H7 (cell line): ENCODE results near the gene DGKI. TPM values are rescaled to one million over a fixed set of nuclear protein-coding genes. Genes with fewer than 3 reads are reported as not detected.
A peak's percentile ranks its signal among the peaks of the same experiment; 100 is the strongest.

Experiments used
- DNase-seq: peaks from one replicate; pipeline ENCODE4 v3.0.0; 2012
- H3K27me3 ChIP-seq: 2 replicates; pipeline ENCODE4 v1.6.0; 2011; ENCODE audit warnings: mild to moderate bottlenecking, low read length; ENCODE audit not compliant: control insufficient read depth, insufficient read depth
- H3K36me3 ChIP-seq: replicated peaks from 2 replicates; pipeline ENCODE4 v1.5.1; 2011; ENCODE audit warnings: low read length; ENCODE audit not compliant: control insufficient read depth, insufficient read depth
- H3K4me3 ChIP-seq: 2 replicates; pipeline ENCODE4 v1.5.1; 2011; ENCODE audit warnings: low read depth, mild to moderate bottlenecking, control low read depth, low read length, moderate library complexity; ENCODE audit not compliant: insufficient read depth
- total RNA-seq: library from RNA; depleted of rRNA; stranded (reverse); fragments of >200 nt; shearing (Covaris generic); gene quantifications from 2 replicates; pipeline ENCODE4 v1.2.3, GENCODE V29; 2014; rRNA removed

DGKI gene
- 0.04 and 0.14 TPM in 2 replicates for total RNA-seq

DNA sequence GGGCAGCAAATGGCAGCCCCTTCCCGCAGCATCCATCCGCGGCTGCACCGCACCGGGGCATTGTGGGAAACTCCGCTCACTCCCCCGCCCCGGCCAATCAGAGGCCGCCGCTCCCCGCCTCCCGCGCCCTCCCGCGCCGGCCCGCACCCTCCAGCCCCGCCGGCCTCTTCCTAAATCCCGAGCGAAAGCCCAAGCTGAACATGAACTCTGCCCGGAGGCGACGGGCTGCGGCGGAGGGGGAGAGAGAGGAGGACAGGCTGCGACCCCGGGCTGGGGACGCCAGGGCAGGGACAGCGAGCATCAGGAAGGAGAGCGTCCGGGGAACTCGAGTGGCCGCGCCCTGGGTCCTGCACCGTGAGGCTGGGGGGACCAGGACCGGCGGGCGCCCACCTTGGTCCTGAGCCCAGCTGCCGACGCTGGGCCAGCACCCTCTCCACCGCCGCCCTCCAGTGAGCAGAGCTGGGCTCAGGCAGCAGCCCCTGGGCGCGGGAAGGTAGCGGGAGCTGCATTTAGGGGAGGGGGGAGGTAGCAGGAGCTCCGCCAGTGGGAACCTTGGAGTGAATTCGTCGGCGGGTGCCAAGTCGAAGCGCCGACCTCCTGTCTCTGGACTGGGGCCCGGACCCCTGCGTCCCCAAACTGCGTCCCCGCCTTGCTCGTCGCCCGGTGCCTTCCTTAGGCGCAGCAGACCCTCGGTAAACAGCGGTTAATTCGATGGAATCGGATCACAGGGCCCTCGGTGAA lies at the start of gene DGKI:
Gene DGKI, minus strand, starts transcription at position 148 of the 741 bp plus-strand sequence.
- Histone ChIP-seq H3K36me3 (no peaks in the 10 kb centered on the region), H3K4me3 (peak within 1 kb of the TSS; percentile 47), H3K27me3 (peaks cover 48% of the 10 kb centered on the region)
- peak; percentile 87 for DNase-seq

GRCh38 chr7:137895301-137896221 lies 48.8 kb upstream of the DGKI start:
- H3K27me3 ChIP-seq = no peaks in the 10 kb centered on the region
- peaks cover 13% of the 10 kb centered on the region for H3K36me3 ChIP-seq
- no peak overlapping the region for H3K4me3 ChIP-seq
- DNase-seq = no peak

DNA sequence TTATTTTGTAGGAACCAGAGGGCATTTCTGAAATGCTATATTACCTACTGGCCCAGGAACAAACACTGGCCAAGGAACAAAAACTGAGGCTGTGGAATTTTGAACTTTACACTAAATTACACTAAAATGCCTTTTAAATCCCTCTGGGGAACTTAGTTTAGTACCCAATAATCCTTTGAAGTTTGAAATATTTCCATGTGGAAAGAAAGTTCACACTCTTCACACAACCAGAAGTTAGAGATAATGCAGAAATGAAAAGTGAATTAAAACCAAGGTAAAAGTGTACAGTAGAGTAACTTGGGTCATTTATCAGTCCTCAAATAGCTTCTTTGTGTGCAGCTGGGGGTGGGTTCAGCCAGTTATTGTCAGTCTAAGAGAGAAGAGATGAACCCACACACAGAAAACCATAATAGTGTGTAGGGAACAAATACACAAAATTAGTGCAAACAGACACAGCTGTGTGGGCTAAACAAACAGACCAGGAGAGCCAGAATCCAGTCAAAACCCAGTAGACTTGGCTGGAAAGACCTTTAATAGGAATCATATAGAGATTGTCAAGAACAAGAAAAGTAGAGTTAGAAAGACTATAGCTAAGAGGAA lies 46.5 kb upstream of the DGKI start:
- H3K27me3 ChIP-seq = no peaks in the 10 kb centered on the region
- H3K36me3 ChIP-seq = peaks cover 11% of the 10 kb centered on the region
- no peak for DNase-seq
- no peak overlapping the region for H3K4me3 ChIP-seq

DNA sequence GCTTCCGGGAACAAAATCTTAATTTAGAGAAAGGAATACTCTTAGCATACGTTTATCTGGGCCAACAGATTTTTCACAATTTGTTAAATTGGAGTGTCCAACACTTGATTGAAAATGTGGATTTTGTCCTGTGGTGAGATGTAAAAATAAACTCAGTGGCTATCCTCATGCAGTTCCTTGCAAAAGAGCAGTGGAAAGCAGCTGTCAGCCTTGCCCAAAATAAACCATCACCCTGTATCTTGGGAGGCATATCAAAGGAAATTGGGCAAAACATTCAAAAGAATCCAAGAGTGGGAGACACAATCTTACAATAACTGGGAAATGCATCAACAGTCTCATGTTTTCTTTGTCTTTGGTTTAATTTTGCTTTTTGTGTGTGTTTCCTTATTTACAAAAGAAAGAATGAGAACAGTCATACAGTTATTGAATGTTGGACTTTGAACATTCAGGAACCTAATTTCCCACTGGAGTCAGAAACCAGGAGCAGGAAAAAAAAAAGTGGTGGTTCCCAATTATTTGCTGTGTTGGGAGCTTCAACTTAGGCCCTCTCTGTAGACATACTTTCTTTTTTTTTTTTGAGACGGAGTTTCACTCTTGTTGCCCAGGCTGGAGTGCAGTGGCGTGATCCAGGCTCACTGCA lies 44.4 kb upstream of the DGKI start:
- no peaks in the 10 kb centered on the region for H3K27me3 ChIP-seq
- H3K4me3 ChIP-seq = no peak overlapping the region
- peaks cover 9% of the 10 kb centered on the region for H3K36me3 ChIP-seq
- no peak for DNase-seq

DNA sequence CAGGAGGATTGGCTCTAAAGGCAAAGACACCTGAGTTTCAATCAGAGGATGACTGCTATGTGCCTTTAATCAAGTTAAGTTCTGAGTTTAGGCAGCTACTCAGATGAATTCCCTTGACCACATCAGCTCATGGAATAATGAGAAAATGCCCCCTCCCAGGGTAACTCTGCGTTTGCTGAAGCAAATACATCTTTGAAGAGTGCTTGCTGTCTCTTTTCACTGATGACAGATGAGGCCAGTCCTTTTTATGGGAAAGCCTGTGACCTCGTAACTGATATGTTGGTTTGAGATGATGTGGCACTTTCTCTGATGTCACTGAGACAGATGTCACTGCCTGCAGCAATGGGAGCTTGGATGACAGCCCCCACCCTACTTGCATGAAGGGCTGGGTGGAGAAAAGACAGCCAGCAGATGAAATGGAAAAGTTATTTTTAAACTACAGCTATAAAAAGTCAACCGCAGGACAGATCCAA lies 43.7 kb upstream of the DGKI start:
- DNase-seq = no peak
- H3K36me3 ChIP-seq = peaks cover 7% of the 10 kb centered on the region
- no peak overlapping the region for H3K4me3 ChIP-seq

DNA sequence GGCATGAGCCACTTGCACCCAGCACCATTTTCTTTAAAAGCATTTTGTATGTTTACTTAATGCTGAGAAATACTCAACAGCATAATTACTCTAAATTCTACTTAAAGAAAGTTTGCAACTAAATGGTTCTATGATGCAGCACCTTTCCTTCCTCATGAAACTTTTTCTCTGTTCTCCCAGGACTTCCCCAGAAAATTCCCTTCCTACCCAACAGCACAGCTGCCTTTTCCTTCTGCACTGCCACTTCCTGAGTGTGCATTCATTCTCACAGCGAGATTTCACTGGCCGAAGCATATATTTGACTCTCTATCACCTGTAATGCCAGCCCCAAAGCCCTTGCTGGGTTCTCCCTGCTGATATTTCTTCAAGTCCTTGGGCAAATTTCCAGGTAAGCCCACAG lies 41.5 kb upstream of the DGKI start:
- DNase-seq = no peak
- peaks cover 10% of the 10 kb centered on the region for H3K36me3 ChIP-seq
- H3K27me3 ChIP-seq = no peaks in the 10 kb centered on the region
- H3K4me3 ChIP-seq = no peak overlapping the region

More for the DNA sequence above, 43.7 kb upstream of the DGKI start:
- H3K27me3 ChIP-seq = no peaks in the 10 kb centered on the region

- no peak overlapping the region for H3K4me3 ChIP-seq
- DNase-seq = no peak
- H3K27me3 ChIP-seq = no peaks in the 10 kb centered on the region
- H3K36me3 ChIP-seq = peaks cover 14% of the 10 kb centered on the region
These were observed 40.0 kb upstream of the DGKI start for GRCh38 chr7:137886746-137887145.

GRCh38 chr7:137886281-137886680 lies 39.5 kb upstream of the DGKI start:
- DNase-seq = peak; percentile 22

DNA sequence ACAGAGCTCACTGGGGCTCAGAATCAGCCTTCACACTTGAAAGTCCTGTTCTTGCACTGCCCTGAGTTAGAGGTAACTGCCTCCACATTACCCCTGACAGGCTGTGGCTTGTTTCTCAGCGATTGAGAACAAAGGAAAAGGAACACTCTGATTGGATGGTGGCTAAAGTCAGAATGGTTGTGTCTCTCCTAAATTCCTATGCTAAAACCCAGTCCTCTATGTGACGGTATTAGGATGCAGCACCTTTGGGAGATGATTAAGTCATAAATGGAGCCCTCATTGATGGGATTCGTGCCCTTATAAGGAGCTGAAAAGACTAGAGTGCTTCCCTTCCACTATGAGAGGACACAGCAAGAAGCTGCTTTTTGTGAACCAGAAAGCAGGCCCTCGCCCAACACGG lies 38.9 kb upstream of the DGKI start:
- H3K27me3 ChIP-seq = no peaks in the 10 kb centered on the region
- peak; percentile 15 for DNase-seq
- no peak overlapping the region for H3K4me3 ChIP-seq
- H3K36me3 ChIP-seq = peaks cover 16% of the 10 kb centered on the region

More at GRCh38 chr7:137886281-137886680, 39.5 kb upstream of the DGKI start:
- H3K4me3 ChIP-seq = no peak overlapping the region
- peaks cover 16% of the 10 kb centered on the region for H3K36me3 ChIP-seq
- H3K27me3 ChIP-seq = no peaks in the 10 kb centered on the region

DNA sequence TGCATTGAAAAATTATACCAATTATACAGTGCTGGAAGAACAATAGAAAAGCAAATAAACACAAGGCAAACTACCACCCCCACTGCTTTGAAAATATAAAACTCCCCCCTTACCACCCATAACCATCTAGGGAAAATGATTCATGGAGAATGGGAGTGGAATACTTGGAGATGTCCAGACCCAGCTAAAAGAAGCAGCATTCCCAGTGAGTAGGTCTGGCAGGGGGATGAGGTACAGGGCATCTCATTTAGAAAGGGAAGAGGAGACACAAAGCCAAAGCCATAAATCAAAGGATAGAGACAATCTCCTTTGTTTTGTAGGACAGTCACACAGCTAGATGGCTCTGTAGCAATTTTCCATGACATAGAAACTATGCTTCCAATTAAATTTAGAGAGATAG lies 36.0 kb upstream of the DGKI start:
- no peak for DNase-seq
- H3K27me3 ChIP-seq = no peaks in the 10 kb centered on the region
- H3K36me3 ChIP-seq = peaks cover 16% of the 10 kb centered on the region
- no peak overlapping the region for H3K4me3 ChIP-seq

GRCh38 chr7:137882261-137882668 lies 35.5 kb upstream of the DGKI start:
- H3K36me3 ChIP-seq = peaks cover 16% of the 10 kb centered on the region
- H3K4me3 ChIP-seq = no peak overlapping the region
- no peak for DNase-seq
- H3K27me3 ChIP-seq = no peaks in the 10 kb centered on the region

- H3K27me3 ChIP-seq = no peaks in the 10 kb centered on the region
- H3K36me3 ChIP-seq = peaks cover 16% of the 10 kb centered on the region
- no peak overlapping the region for H3K4me3 ChIP-seq
- no peak for DNase-seq
These were observed 35.0 kb upstream of the DGKI start for GRCh38 chr7:137881607-137882260.

DNA sequence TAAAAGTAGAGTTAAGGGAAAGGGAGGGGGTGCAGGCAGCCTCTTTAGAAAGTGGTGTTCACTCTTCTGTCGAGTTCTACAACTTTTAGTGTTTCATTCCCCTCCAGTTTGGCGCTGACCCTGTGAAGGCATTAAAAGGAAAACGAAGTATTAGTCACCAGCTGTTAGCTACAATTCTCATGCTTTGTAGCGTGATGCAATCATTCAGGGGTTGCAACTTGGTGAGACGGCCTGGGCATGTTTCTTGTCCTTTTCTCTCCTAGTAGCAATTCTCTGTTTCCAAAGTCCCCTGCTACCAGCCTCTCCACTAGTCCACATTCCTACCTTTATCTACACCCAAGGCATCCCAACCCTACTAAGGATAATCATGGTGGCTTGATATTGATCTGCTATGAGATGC lies 33.7 kb upstream of the DGKI start:
- Histone ChIP-seq H3K27me3 (no peaks in the 10 kb centered on the region), H3K4me3 (no peak overlapping the region), H3K36me3 (peaks cover 18% of the 10 kb centered on the region)
- DNase-seq = no peak
